ENCODE data around the gene SLC13A1. TPM values are rescaled to one million over a fixed set of nuclear protein-coding genes. Genes with fewer than 3 reads are reported as not detected.

SLC13A1 gene
- total RNA-seq, 1 experiment from 2014 or later, result not detected

- no peak for DNase-seq (ENCODE audit: extremely low read depth, low read depth)
These were observed 1.7 kb downstream of the SLC13A1 start for GRCh38 chr7:123198111-123198510.

GRCh38 chr7:123193235-123193634, 6.5 kb downstream of the SLC13A1 start:
- no peak for DNase-seq (ENCODE audit: extremely low read depth, low read depth)

GRCh38 chr7:123191132-123191531, 8.6 kb downstream of the SLC13A1 start:
- DNase-seq (ENCODE audit: extremely low read depth, low read depth), result peak; percentile 66

GRCh38 chr7:123190109-123190831, 9.5 kb downstream of the SLC13A1 start:
- DNase-seq (ENCODE audit: extremely low read depth, low read depth), result no peak

GRCh38 chr7:123185756-123186155, 14.0 kb downstream of the SLC13A1 start:
- DNase-seq (ENCODE audit: extremely low read depth, low read depth), result no peak

GRCh38 chr7:123184271-123184670, 15.5 kb downstream of the SLC13A1 start:
- DNase-seq (ENCODE audit: extremely low read depth, low read depth), result no peak

GRCh38 chr7:123183431-123183830, 16.3 kb downstream of the SLC13A1 start:
- DNase-seq (ENCODE audit: extremely low read depth, low read depth), result no peak

- no peak for DNase-seq (ENCODE audit: extremely low read depth, low read depth)
These were observed 22.3 kb downstream of the SLC13A1 start for GRCh38 chr7:123177442-123177841.

- no peak for DNase-seq (ENCODE audit: extremely low read depth, low read depth)
These were observed 29.2 kb downstream of the SLC13A1 start for GRCh38 chr7:123170333-123171246.

- DNase-seq (ENCODE audit: extremely low read depth, low read depth), result no peak
These were observed 30.7 kb downstream of the SLC13A1 start for GRCh38 chr7:123169065-123169464.

GRCh38 chr7:123157606-123158005, 42.2 kb downstream of the SLC13A1 start:
- no peak for DNase-seq (ENCODE audit: extremely low read depth, low read depth)

- DNase-seq (ENCODE audit: extremely low read depth, low read depth), result no peak
These were observed 44.2 kb downstream of the SLC13A1 start for GRCh38 chr7:123155571-123155970.

GRCh38 chr7:123154231-123154860, 45.4 kb downstream of the SLC13A1 start:
- DNase-seq (ENCODE audit: extremely low read depth, low read depth), result peak; percentile 91

GRCh38 chr7:123151443-123151842, 48.3 kb downstream of the SLC13A1 start:
- DNase-seq (ENCODE audit: extremely low read depth, low read depth), result no peak

- DNase-seq (ENCODE audit: extremely low read depth, low read depth), result no peak
These were observed 51.0 kb downstream of the SLC13A1 start for GRCh38 chr7:123148813-123149212.

- no peak for DNase-seq (ENCODE audit: extremely low read depth, low read depth)
These were observed 56.3 kb downstream of the SLC13A1 start for GRCh38 chr7:123143252-123144006.

- no peak for DNase-seq (ENCODE audit: extremely low read depth, low read depth)
These were observed 59.2 kb downstream of the SLC13A1 start for GRCh38 chr7:123140561-123140960.

GRCh38 chr7:123135960-123136359, 63.8 kb downstream of the SLC13A1 start:
- no peak for DNase-seq (ENCODE audit: extremely low read depth, low read depth)

- DNase-seq (ENCODE audit: extremely low read depth, low read depth), result no peak
These were observed 65.8 kb downstream of the SLC13A1 start for GRCh38 chr7:123133924-123134323.

GRCh38 chr7:123131961-123132360, 67.8 kb downstream of the SLC13A1 start:
- DNase-seq (ENCODE audit: extremely low read depth, low read depth), result no peak

GRCh38 chr7:123131556-123131955, 68.2 kb downstream of the SLC13A1 start:
- no peak for DNase-seq (ENCODE audit: extremely low read depth, low read depth)

All from NCI-H460 (cell line).